Fibroblast of lung (primary cell): Measurements from ENCODE around the gene VCAM1.

Experiments
- EZH2 ChIP-seq: IDR thresholded peaks from 2 replicates; pipeline ENCODE4 v1.5.1; 2012; ENCODE audit warnings: low read length, control low read depth, mild to moderate bottlenecking; ENCODE audit errors: missing control alignments
- TF ChIP-seq, protein P1 (sequence below), 2 donors: IDR thresholded peaks in 1 of 2; conservative IDR thresholded peaks in 1 of 2; 1 replicate in 1 of 2; 2 replicates in 1 of 2; pipeline ENCODE4 v1.5.1; 2011 to 2012; ENCODE audit warnings: low read length in 2 of 2, control low read depth in 1 of 2, inconsistent platforms in 1 of 2, low read depth in 1 of 2, mild to moderate bottlenecking in 1 of 2

DNA sequence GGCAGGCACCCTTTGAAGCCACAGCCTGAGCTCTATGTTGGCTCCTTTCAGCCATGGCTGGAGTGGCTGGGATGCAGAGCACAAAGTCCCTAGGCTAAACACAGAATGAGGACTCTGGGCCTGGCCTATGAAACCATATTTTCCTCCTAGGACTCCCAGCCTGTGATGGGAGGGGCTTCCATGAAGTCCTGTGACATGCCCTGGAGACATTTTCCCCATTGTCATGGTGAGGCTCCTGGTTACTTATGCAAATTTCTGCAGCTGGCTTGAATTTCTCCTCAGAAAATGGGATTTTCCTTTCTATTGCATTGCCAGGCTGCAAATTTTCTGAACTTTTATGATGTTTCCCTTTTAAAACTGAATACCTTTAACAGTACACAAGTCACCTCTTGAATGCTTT, 61.3 kb downstream of the VCAM1 start:
- no peak for TF ChIP-seq EZH2
- TF ChIP-seq, protein P1, sequence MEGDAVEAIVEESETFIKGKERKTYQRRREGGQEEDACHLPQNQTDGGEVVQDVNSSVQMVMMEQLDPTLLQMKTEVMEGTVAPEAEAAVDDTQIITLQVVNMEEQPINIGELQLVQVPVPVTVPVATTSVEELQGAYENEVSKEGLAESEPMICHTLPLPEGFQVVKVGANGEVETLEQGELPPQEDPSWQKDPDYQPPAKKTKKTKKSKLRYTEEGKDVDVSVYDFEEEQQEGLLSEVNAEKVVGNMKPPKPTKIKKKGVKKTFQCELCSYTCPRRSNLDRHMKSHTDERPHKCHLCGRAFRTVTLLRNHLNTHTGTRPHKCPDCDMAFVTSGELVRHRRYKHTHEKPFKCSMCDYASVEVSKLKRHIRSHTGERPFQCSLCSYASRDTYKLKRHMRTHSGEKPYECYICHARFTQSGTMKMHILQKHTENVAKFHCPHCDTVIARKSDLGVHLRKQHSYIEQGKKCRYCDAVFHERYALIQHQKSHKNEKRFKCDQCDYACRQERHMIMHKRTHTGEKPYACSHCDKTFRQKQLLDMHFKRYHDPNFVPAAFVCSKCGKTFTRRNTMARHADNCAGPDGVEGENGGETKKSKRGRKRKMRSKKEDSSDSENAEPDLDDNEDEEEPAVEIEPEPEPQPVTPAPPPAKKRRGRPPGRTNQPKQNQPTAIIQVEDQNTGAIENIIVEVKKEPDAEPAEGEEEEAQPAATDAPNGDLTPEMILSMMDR (conservative IDR thresholded peaks at IDR 0.05 in 1 of 2, IDR thresholded peaks at IDR 0.05 in 1 of 2; ENCODE audit: low read depth in 1 of 2, low read length in 2 of 2): no peak
